ENCODE data around the gene RAET1G.
"Not testable (repeated sequence)": the region's sequence is repeated elsewhere in the genome, so short reads cannot be mapped to it uniquely, and the experiment has no call there.

DNA sequence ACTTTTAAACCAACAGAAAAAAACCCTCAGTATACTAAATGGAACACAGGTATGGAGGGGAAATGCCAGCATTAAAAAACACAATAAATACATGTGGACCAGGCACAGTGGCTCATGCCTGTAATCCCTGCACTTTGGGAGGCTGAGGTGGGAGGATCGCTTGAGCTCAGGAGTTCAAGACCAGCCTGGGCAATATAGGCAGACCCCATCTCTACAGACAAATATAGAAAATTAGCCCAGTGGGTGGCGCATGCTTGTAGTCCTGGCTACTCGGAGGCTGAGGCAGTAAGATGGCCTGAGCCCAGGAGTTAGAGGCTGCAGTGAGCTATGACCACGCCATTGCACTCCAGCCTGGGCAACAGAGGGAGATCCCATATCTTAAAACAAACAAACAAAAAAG, 36.9 kb upstream of the RAET1G start:
- TF ChIP-seq POLR2A (IDR thresholded peaks at IDR 0.05), result not testable (repeated sequence)
- TF ChIP-seq, protein P1, sequence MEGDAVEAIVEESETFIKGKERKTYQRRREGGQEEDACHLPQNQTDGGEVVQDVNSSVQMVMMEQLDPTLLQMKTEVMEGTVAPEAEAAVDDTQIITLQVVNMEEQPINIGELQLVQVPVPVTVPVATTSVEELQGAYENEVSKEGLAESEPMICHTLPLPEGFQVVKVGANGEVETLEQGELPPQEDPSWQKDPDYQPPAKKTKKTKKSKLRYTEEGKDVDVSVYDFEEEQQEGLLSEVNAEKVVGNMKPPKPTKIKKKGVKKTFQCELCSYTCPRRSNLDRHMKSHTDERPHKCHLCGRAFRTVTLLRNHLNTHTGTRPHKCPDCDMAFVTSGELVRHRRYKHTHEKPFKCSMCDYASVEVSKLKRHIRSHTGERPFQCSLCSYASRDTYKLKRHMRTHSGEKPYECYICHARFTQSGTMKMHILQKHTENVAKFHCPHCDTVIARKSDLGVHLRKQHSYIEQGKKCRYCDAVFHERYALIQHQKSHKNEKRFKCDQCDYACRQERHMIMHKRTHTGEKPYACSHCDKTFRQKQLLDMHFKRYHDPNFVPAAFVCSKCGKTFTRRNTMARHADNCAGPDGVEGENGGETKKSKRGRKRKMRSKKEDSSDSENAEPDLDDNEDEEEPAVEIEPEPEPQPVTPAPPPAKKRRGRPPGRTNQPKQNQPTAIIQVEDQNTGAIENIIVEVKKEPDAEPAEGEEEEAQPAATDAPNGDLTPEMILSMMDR (IDR thresholded peaks at IDR 0.05), result not testable (repeated sequence)
